ENCODE measurements around the gene OR1I1. TPM values are rescaled to one million over a fixed set of nuclear protein-coding genes. Genes with fewer than 3 reads are reported as not detected.
"Not testable (repeated sequence)": the region's sequence is repeated elsewhere in the genome, so short reads cannot be mapped to it uniquely, and the experiment has no call there.

The OR1I1 gene
- total RNA-seq, 1 donor from 2014 or later, result not detected

DNA sequence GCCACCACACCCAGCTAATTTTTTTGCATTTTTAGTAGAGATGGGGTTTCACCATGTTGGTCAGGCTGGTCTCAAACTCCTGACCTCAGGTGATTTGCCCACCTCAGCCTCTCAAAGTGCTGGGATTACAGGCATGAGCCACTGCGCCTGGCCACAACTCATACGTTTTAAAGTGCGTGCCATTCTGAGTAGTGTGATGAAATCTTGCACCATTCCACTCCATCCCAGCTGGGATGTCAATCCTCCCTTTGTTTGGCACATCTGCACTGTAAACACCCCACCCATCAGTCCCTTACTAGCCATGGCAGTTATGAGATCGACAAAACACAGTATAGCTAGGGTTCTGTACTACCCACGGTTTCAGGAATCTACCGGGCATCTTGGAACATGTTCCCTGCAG is 16.0 kb downstream of the OR1I1 start:
- intact Hi-C loops (cut with micrococcal nuclease), result not testable (repeated sequence)

DNA sequence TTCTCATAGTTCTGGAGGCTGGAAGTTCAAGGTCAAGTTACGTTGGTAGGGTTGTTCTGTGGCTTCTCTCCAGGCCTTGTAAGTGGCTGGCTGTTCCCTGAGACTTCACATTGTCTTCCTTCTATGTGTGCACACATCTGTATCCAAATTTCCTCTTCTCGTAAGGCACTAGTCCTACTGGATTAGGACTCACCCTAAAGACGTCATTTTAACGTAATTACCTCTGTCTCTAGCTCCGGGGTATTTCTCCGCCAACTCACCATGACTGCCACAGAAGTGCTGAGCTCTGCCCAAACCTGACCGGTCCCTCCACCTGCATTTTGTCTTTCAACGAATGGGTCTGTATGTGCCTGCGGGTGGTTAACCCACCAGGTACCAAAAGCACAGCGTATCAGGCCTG is 16.4 kb downstream of the OR1I1 start:
- intact Hi-C loops (cut with micrococcal nuclease), result no loop called here

DNA sequence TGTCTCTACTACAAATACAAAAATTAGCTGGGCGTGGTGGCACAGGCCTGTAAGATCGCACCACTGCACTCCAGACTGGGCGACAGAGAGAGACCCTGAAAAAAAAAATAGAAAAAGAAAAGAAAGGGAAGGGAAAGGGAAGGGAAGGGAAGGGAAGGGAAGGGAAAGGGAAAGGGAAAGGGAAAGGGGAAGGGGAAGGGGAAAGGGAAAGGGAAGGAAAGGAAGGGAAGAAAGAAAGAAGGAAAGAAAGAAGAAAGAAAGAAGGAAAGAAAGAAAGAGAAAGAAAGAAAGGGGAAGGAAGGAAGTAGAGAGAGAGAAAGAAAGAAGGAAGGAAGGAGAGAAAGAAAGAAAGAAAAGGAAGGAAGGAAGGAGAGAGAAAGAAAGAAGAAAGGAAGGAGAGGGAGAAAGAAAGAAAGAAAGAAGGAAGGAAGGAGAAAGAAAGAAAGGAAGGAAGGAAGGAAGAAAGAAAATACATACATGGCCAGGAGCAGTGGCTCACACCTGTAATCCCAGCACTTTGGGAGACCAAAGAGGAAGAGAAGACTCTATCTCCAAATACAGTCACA is 17.1 kb downstream of the OR1I1 start:
- intact Hi-C loops (cut with micrococcal nuclease), result no loop called here

DNA sequence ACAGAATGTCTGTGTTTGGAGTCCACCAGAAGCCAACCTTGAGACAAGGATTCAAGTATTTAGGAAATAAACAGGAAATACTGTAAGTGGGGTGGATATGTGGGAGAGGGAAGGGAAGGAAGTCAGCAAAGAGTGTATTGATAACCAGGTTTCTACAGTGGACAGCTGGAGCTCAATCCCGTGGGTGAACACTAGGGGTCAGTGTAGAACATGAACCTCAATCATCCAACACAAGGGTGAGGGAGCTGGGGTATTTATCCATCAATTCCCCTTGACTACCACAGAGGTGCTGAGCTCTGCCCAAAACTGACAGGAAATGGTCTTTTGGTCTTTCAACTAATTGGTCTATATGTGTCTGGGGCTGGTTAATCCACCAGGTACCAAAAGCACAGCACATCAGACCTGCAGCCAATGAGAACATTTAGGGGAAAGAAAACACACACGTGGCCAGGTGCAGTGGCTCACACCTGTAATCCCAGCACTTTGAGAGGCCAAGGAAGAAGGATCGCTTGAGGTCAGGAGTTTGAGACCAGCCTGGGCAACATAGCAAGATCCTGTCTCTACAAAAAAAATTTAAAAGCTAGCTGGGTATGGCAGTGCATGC is 19.6 kb downstream of the OR1I1 start:
- intact Hi-C loops (cut with micrococcal nuclease), result no loop called here

DNA sequence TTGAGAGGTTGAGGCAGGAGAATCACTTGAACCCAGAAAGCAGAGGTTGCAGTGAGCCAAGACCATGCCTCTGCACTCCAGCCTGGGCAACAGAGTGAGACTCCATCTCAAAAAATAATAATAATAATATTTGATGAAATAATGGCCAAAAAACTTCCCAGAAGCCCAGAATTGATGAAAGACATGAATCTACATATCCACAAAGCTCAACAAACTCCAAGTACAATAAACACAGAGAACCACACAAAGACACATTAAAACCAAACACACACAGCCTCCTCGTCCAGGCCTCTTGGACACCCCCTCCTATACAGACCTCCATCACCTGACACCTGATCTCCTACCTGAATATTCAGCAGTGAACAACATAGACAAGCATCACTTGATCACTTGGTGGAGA is 22.0 kb downstream of the OR1I1 start:
- intact Hi-C loops (cut with micrococcal nuclease), result no loop called here

DNA sequence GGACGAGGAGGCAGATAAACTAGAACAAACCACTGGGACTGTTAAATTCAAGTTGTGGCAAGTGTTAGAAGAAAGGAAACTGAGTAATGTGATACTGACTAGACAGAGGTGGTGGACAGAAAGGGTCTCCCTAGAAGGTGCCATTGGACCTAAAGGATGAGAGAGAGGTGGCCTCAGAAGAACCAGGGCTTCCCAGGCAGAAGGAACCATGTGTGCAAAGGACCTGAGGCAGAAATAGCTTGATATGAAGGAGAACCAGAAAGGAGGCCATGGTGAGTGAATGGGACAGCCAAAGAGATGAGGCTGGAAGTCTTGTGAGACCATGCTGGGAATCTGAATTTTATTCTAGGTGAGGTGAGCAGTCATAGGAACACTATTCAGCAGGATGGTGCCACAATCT is 22.4 kb downstream of the OR1I1 start:
- intact Hi-C loops (cut with micrococcal nuclease), result no loop called here

DNA sequence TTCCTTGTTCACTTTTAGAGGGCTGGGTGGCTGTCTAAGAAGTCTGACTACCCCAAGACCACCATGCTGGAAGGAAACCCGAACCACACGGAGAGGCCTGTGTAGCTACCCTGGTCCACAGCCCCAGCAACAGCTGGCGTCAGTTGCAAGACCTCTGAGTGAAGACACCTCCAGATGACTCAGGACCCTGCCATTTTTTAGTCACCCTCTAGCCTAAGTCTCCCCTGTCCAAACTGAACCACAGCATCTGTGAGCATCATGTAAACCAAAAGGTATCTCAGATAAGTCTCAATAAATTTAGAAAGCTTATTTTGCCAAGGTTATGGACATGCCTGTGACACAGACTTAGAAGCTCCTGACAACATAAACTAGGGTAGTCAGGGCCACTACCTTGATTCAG is 23.0 kb downstream of the OR1I1 start:
- intact Hi-C loops (cut with micrococcal nuclease), result no loop called here

DNA sequence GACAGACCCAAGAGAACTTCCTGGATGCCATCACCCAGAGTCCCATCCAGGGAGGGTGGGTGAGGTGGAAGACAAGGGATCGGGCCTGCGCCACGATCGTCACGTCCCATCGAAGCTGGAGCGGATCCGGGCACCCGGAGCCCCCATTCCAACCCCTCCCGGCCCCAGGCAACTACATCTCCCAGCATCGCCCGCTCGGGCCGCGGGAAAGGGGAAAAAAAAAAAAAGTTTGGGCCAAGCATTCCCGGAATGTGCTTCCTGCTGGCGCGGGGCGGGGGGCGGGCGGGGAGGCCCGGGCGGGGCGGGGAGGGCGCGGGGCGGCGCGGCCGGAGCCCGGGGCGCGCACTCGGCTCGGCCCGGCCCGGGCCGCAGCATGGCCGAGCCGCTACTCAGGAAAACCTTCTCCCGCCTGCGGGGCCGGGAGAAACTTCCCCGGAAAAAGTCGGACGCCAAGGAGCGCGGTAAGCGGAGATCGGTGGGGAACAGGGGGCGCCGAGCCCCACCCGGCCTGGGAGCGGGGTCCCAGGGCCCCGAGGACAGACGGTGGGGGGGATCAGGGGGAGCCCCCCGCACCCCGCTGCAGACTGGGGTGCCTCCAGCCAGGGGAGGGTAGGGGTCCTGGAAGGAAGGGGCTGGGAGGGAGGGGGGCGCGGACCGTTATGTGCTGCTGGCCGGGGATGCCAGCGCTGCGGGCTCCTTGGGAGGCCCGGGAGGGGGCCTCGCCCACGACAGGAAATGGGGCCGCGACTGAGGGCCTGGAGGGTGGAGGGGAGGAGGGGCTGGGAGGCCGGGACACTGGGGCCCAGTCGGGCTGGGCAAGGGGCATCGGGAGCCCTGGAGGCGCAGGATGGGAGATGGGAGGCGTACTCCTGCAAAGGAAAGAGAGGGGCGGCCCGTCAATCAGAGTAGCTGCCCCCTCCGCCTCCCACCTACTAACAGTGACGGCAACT is 25.3 kb downstream of the OR1I1 start, which contains the start of gene SYDE1:
Gene SYDE1, plus strand, starts transcription at position 341 of the 950 bp plus-strand sequence. Its CDS starts 33 bp downstream, at position 374.
- intact Hi-C loops (cut with micrococcal nuclease), result no loop called here

DNA sequence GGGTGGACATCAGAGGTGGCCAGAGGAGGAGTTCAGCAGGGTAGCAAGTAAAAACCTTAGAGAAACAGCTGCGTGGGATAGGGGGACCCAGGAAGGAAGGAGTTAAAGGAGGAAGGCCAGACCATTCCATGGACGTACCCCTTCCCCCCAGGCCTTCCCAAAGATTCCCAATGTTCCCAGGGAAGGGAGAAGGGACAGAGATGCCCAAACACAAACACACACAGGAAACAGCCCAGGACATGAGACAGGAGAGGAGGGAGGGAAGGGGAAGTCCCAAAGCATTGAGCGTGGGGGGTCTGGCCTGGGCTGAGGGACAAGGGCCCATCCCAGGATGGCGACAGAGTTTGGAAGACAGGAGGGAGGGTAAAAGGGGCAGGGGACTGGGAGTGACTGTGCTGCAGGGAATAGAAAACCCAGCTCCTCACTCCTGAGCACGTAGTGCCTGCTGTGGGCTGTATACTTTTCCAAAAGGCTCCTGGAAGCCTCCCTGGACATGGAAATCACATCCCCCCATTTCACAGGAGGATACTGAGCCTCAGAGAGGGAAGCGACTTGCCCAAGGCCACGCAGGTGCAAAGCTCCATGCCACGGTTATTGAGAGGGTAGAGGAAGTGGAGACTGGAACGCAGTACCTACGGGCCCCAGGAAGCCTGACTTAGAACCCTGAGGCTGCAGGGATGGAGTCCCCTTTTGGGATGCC is 26.3 kb downstream of the OR1I1 start:
- intact Hi-C loops (cut with micrococcal nuclease), result no loop called here

DNA sequence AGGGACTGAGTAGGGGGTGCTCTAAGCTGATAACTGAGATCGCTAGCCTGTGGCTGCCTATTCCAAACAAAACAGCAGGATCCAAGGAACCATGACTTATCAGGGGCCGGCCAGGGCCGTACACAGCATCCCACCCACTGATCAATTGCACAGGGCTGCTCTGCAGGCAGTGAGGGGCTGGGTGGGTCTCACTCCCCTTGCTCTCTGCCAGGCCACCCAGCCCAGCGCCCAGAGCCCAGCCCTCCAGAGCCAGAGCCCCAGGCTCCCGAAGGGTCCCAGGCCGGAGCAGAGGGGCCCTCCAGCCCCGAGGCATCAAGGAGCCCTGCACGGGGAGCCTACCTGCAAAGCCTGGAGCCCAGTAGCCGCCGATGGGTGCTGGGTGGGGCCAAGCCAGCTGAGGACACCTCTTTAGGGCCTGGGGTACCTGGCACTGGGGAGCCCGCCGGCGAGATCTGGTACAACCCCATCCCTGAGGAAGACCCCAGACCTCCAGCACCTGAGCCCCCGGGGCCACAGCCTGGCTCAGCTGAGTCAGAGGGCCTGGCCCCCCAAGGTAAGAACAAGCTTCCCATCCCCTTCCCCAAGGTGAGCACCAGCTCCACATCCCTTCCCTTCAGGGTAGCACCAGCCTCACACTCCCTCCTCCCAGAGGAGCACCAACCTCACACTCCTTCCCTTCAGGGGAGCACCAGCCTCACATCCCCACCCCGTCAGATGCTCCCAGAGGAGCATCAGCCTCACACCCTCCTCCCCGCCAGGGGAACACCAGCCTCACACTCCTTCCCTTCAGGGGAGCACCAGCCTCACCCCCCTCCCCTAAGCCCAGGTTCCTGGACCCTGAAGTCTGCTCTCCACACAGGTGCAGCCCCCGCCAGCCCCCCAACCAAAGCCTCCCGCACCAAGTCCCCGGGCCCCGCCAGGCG is 27.1 kb downstream of the OR1I1 start:
- intact Hi-C loops (cut with micrococcal nuclease), result no loop called here

DNA sequence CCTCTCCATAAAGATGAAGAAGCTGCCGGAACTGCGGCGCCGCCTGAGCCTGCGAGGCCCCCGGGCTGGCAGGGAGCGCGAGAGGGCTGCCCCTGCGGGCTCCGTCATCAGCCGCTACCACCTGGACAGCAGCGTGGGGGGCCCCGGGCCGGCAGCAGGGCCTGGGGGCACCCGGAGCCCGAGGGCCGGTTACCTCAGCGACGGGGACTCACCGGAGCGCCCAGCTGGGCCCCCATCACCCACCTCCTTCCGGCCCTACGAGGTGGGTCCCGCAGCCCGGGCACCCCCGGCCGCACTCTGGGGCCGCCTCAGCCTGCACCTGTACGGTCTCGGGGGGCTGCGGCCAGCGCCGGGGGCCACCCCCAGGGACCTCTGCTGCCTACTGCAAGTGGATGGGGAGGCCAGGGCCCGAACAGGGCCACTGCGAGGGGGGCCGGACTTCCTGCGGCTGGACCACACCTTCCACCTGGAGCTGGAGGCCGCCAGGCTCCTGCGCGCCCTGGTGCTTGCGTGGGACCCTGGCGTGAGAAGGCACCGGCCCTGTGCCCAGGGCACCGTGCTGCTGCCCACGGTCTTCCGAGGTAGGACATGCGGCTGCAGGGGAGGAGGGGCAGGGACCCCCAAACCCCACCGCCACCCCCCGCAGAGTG is 27.9 kb downstream of the OR1I1 start:
- intact Hi-C loops (cut with micrococcal nuclease), result no loop called here

DNA sequence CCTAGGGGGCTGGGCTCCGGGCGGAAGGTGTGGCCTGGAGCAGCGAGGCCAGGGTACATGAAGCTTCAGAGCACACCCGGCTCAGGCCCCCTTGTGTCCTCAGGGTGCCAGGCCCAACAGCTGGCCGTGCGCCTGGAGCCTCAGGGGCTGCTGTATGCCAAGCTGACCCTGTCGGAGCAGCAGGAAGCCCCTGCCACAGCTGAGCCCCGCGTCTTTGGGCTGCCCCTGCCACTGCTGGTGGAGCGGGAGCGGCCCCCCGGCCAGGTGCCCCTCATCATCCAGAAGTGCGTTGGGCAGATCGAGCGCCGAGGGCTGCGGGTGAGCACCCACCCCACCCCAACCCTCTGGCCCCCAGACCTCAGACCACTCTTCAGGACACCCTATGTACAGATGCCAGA is 28.4 kb downstream of the OR1I1 start:
- intact Hi-C loops (cut with micrococcal nuclease), result no loop called here

DNA sequence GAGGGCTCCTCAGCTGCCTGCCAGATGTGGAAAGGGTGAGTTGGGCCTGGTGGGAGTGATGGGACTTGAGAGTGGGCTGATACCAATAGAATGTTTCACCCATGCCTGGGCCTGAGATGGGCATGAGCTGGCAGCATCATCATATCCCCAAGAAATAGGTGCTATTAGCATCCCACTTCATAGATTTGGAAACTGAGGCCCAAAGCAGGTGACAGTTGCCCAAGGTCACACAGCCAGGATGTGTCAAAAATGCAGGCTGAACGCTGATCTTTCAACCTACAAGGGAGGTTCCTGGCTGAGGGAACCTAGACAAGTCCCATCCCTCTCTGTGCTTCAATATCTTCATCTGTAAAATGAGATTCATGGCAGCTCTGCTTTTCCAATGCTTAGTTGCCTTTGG is 29.7 kb downstream of the OR1I1 start:
- intact Hi-C loops (cut with micrococcal nuclease), result no loop called here

DNA sequence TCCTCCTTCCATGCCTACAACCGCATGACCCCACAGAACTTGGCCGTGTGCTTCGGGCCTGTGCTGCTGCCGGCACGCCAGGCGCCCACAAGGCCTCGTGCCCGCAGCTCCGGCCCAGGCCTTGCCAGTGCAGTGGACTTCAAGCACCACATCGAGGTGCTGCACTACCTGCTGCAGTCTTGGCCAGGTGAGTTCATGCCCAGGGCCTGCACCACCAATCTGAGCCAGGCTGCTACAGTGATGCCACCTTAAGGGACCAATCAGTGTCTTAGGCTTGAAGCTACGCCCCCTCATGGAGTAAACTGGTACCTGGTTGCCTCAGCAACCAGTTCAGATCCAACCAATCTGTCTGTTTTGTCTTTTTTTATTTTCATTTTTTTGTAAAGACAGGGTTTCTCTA is 30.4 kb downstream of the OR1I1 start:
- intact Hi-C loops (cut with micrococcal nuclease), result no loop called here

DNA sequence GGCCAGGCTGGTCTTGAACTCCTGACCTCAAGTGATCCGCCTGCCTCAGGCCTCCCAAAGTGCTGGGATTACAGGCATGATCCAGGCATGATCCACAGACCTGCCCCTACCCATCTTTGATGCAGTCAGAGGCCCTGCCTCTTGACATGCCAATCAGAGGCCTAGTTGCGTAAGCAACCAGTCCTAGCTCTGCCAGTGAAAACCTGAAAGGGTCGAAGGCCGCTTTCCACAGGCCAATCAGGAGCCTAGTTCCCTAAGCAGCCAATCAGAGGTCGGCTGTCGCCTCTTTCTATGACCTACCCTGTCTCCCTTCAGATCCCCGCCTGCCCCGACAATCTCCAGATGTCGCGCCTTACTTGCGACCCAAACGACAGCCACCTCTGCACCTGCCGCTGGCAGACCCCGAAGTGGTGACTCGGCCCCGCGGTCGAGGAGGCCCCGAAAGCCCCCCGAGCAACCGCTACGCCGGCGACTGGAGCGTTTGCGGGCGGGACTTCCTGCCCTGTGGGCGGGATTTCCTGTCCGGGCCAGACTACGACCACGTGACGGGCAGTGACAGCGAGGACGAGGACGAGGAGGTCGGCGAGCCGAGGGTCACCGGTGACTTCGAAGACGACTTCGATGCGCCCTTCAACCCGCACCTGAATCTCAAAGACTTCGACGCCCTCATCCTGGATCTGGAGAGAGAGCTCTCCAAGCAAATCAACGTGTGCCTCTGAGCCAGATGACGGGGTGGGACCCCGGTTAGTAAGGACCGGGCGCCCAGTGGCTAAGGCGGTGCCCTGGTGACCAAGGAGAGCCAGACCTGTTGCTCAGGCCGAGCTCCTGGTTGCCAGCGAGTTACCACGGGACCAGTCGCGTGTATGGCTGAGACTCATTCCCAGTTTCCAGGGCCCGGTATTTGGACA is 31.5 kb downstream of the OR1I1 start:
- intact Hi-C loops (cut with micrococcal nuclease), result no loop called here

DNA sequence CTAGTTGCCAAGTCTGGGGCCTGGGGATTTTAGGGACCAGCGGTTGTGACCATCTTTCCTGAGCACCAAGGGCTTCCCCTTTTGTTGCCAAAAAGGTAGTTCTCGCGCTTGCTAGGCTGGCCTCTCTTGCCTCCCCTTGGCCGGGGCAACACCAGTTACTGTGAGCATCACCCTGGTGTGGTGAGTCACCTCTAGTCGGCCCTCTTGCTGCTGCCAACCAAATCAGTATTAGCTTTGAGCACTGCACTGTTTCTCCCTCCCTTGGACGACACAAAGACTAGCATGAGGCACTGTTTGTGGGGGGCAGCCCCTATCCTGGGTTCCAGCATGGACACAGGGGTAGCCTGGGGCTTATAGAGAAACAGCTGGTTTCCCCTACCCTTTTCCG is 32.1 kb downstream of the OR1I1 start:
- intact Hi-C loops (cut with micrococcal nuclease), result no loop called here

DNA sequence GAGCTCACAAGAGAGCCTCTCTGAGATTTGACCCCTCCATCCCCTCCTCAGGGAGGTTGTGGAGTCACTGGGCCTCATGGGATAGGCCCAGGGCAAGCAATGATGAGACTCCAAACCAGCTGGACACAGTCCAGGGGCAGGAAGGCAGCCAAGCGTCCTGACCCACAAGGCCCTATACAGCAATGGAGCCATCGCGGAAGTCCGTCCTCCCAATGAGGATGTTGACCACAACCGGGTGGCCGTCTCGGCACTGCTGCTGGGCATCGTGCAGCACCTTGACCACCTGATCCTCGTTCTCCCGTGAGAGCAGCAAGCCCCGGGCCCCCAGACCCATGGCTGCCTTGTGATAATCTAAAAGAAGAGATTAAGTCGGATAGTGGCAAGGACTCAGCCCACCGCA is 33.1 kb downstream of the OR1I1 start:
- intact Hi-C loops (cut with micrococcal nuclease), result no loop called here

DNA sequence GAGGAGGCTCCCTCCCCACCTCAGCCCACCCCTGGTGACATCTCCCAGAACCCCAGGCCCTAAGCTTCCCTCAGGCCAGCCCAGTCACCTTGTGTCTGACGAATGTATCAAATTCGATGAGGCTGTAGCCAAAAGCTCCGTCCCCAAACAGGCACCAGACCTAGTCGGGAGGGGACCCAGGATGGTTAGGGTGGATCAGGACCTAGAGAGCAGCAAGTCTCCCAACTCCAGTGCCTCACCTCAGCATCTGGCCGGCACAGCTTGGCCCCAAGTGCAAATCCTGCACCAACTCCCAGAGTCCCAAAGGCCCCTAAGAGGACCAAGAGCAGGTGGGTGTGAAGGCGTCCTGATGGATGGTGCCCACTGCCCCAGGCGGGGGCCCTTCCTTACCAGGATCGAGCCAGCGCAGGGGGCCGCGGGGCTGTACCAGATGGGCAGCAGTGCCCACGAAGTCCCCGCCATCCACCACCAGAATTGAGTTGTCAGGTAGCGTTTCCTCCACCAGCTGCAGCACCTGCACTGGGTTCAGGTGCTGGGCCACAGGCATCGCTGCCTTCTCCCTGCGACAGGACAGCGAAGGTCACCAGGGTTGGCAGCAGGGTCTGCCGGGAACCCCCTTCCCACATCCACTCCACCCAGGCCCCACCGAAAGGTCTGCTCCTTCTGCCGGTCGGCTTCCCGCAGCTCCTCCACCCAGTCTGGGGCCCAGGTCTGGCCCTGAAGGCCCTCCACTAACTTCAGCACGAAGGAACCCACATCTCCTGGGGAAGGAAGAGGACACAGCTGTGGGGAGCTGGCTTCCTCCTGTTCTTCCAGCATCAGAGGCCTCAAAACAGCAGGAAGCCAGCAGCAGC is 34.0 kb downstream of the OR1I1 start:
- intact Hi-C loops (cut with micrococcal nuclease), result no loop called here
